GM19324 (cell line): ENCODE results near the gene DLG2.
"Not testable (repeated sequence)": the region's sequence is repeated elsewhere in the genome, so short reads cannot be mapped to it uniquely, and the experiment has no call there.

Experiments
- ATAC-seq: cut with Tn5 transposase; IDR thresholded peaks from one replicate; pipeline ENCODE4 v1.9.1; 2021; ENCODE audit warnings: mild to moderate bottlenecking, moderate library complexity; ENCODE audit not compliant: unreplicated experiment, low FRiP score

The DLG2 gene

GRCh38 chr11:84871116-84871515 lies 756.0 kb downstream of the DLG2 start:
- no peak for ATAC-seq

GRCh38 chr11:84870486-84870885 lies 756.7 kb downstream of the DLG2 start:
- no peak for ATAC-seq

- ATAC-seq: no peak
Measured at GRCh38 chr11:84866922-84867321, 760.2 kb downstream of the DLG2 start.

- ATAC-seq: no peak
Measured at GRCh38 chr11:84865791-84866535, 761.2 kb downstream of the DLG2 start.

GRCh38 chr11:84865257-84865656 lies 761.9 kb downstream of the DLG2 start:
- ATAC-seq: no peak

GRCh38 chr11:84857746-84858145 lies 769.4 kb downstream of the DLG2 start:
- no peak for ATAC-seq

- no peak for ATAC-seq
Measured at GRCh38 chr11:84855508-84856245, 771.5 kb downstream of the DLG2 start.

GRCh38 chr11:84854498-84854880 lies 772.7 kb downstream of the DLG2 start:
- no peak for ATAC-seq

GRCh38 chr11:84853841-84854497 lies 773.2 kb downstream of the DLG2 start:
- no peak for ATAC-seq

- ATAC-seq: no peak
Measured at GRCh38 chr11:84847842-84848241, 779.3 kb downstream of the DLG2 start.

GRCh38 chr11:84840201-84840600 lies 786.9 kb downstream of the DLG2 start:
- ATAC-seq: not testable (repeated sequence)

GRCh38 chr11:84837402-84838069 lies 789.6 kb downstream of the DLG2 start:
- no peak for ATAC-seq

GRCh38 chr11:84836371-84836770 lies 790.8 kb downstream of the DLG2 start:
- no peak for ATAC-seq

GRCh38 chr11:84833488-84834088 lies 793.6 kb downstream of the DLG2 start:
- ATAC-seq: no peak

- no peak for ATAC-seq
Measured at GRCh38 chr11:84830372-84830771, 796.8 kb downstream of the DLG2 start.

- no peak for ATAC-seq
Measured at GRCh38 chr11:84829162-84829561, 798.0 kb downstream of the DLG2 start.

GRCh38 chr11:84828616-84829015 lies 798.5 kb downstream of the DLG2 start:
- no peak for ATAC-seq

GRCh38 chr11:84825106-84825660 lies 802.0 kb downstream of the DLG2 start:
- ATAC-seq: no peak

GRCh38 chr11:84824624-84825023 lies 802.5 kb downstream of the DLG2 start:
- no peak for ATAC-seq

GRCh38 chr11:84819537-84819936 lies 807.6 kb downstream of the DLG2 start:
- no peak for ATAC-seq
